Measurements from ENCODE around the gene BCR. TPM values are rescaled to one million over a fixed set of nuclear protein-coding genes. Genes with fewer than 3 reads are reported as not detected.

The BCR gene
- total and polyA plus RNA-seq, 2 donors (not counting 1 experiment from before 2014, with no cell fraction given) = 15.7 to 66.6 TPM

DNA sequence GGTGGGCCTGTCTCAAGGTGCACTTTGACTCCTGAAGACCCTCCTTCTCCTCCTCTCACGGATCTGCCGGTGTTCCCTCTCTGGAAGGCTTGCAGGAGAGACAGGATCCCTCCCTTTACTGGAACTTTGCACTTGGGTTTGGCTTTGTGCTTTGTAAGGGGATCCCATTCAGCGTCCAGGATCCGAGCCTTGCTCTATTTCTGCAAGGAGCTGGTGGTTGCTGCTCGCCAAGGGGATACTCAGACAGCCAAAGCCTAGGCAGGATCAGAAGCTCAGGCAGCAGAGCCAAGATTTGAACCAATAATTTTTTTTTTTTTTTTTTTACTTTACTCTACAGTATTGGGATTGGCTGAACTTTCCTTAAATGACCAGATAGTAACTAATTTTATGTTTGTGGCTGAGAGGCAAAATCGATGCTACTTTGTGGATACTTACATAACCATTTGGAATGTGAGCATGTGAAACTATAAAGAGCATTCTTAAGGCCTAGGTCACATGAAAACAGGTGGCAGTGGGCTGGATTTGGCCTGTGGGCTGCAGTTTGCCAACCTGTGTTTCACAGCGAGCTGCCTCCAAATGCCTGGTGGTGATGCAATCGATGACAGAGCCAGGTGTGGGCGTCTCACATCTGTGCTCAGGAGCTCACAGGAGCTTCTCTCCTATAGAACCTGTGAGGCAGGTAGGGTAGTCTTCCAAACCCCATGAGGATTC lies 25.2 kb downstream of the BCR start:
- Histone ChIP-seq H3K27me3 (ENCODE audit: control insufficient read depth, insufficient read depth, low read length) (no peaks in the 10 kb centered on the region), H3K4me2 (ENCODE audit: extremely low read depth, insufficient read depth, low read length) (no peak overlapping the region), H3K4me1 (ENCODE audit: control insufficient read depth, extremely low read depth, insufficient read depth, low read length) (no peaks in the 10 kb centered on the region), H3K9ac (ENCODE audit: insufficient read depth, low read length) (no peak overlapping the region), H3K36me3 (ENCODE audit: control insufficient read depth, insufficient read depth, low read length) (no peaks in the 10 kb centered on the region), H4K20me1 (ENCODE audit: control insufficient read depth, extremely low read depth, insufficient read depth, low read length) (no peaks in the 10 kb centered on the region), H2AFZ (ENCODE audit: low read length) (no peak overlapping the region), H3K9me3 (ENCODE audit: control insufficient read depth, insufficient read depth, low read depth, low read length) (no peaks in the 10 kb centered on the region), H3K79me2 (ENCODE audit: control insufficient read depth, insufficient read depth, low read length) (peaks cover 2% of the 10 kb centered on the region), H3K27ac (ENCODE audit: insufficient read depth, low read length) (no peak overlapping the region), H3K4me3 (replicated peaks in 1 of 4; ENCODE audit: control extremely low read depth in 1 of 4, insufficient read depth in 1 of 4, low read depth in 3 of 4, low read length in 4 of 4) (no peak overlapping the region)
- TF ChIP-seq, protein P1, sequence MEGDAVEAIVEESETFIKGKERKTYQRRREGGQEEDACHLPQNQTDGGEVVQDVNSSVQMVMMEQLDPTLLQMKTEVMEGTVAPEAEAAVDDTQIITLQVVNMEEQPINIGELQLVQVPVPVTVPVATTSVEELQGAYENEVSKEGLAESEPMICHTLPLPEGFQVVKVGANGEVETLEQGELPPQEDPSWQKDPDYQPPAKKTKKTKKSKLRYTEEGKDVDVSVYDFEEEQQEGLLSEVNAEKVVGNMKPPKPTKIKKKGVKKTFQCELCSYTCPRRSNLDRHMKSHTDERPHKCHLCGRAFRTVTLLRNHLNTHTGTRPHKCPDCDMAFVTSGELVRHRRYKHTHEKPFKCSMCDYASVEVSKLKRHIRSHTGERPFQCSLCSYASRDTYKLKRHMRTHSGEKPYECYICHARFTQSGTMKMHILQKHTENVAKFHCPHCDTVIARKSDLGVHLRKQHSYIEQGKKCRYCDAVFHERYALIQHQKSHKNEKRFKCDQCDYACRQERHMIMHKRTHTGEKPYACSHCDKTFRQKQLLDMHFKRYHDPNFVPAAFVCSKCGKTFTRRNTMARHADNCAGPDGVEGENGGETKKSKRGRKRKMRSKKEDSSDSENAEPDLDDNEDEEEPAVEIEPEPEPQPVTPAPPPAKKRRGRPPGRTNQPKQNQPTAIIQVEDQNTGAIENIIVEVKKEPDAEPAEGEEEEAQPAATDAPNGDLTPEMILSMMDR (conservative IDR thresholded peaks at IDR 0.05 in 1 of 2, IDR thresholded peaks at IDR 0.05 in 1 of 2; ENCODE audit: low read depth in 1 of 2, low read length in 2 of 2) = no peak
- TF ChIP-seq EZH2 (IDR thresholded peaks at IDR 0.05; ENCODE audit: low read length, missing control alignments) = no peak
- DNase-seq (ENCODE audit: low read depth in 2 of 2) = no peak

DNA sequence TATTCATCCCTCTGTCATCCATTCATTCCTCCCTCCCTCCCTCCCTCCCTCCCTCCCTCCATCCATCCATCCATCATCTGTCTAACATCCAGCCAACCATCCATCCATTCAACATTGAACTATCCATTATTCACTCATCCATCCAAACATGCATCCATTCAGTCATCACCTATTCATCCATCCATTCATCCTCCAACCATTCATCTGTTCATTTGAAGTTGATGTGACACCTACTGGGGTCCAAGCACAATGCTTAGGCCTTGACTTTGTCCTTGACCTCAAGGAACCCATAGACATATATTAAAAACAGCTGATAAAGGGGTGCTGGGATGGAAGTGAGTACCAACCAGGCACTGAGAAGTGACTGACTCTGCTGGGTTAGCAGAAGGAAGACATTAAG lies 26.6 kb downstream of the BCR start:
- Histone ChIP-seq H3K79me2 (ENCODE audit: control insufficient read depth, insufficient read depth, low read length) (peaks cover 2% of the 10 kb centered on the region), H3K27me3 (ENCODE audit: control insufficient read depth, insufficient read depth, low read length) (no peaks in the 10 kb centered on the region), H3K4me1 (ENCODE audit: control insufficient read depth, extremely low read depth, insufficient read depth, low read length) (no peaks in the 10 kb centered on the region), H3K9me3 (ENCODE audit: control insufficient read depth, insufficient read depth, low read depth, low read length) (no peaks in the 10 kb centered on the region), H3K9ac (ENCODE audit: insufficient read depth, low read length) (no peak overlapping the region), H3K4me2 (ENCODE audit: extremely low read depth, insufficient read depth, low read length) (no peak overlapping the region), H2AFZ (ENCODE audit: low read length) (no peak overlapping the region), H4K20me1 (ENCODE audit: control insufficient read depth, extremely low read depth, insufficient read depth, low read length) (no peaks in the 10 kb centered on the region), H3K4me3 (replicated peaks in 1 of 4; ENCODE audit: control extremely low read depth in 1 of 4, insufficient read depth in 1 of 4, low read depth in 3 of 4, low read length in 4 of 4) (no peak overlapping the region), H3K27ac (ENCODE audit: insufficient read depth, low read length) (no peak overlapping the region), H3K36me3 (ENCODE audit: control insufficient read depth, insufficient read depth, low read length) (no peaks in the 10 kb centered on the region)
- no peak for DNase-seq (ENCODE audit: low read depth in 2 of 2)
- TF ChIP-seq, protein P1 (conservative IDR thresholded peaks at IDR 0.05 in 1 of 2, IDR thresholded peaks at IDR 0.05 in 1 of 2; ENCODE audit: low read depth in 1 of 2, low read length in 2 of 2) = no peak
- no peak for TF ChIP-seq EZH2 (IDR thresholded peaks at IDR 0.05; ENCODE audit: low read length, missing control alignments)

DNA sequence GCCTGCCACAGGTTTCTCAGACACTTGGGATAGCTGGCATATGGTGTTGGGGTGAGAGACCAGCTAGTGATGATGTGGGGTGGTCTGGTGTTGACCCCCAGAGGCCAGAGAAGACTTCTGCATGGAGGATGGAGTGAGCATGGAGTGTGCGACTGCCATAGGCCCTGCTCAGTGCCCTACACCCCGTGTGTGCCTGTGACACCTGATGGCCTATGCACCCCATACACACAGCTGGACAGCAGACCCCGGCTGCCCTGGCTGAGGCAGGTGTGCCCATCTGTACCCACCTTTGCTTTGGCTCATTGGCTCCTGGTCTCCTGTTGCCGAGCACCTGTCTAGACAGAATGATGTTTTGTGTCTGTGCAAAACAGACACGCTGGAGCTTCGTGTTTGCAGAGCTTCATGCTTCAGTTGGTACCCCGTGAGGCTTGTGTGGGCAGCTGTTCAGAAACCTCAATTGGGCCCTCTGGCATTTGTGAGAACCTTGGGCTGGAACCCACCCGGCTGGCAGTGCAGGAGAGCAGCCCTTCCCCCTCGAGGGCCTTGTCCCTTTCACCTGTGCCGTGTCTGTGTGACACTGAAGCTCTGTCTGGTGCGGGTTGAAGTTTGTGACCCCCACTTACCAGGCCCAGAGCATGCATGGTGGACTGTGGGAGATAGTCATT lies 27.6 kb downstream of the BCR start:
- no peak overlapping the region for H3K27ac ChIP-seq (ENCODE audit: insufficient read depth, low read length)
- H4K20me1 ChIP-seq (ENCODE audit: control insufficient read depth, extremely low read depth, insufficient read depth, low read length) = no peaks in the 10 kb centered on the region
- peaks cover 3% of the 10 kb centered on the region for H3K79me2 ChIP-seq (ENCODE audit: control insufficient read depth, insufficient read depth, low read length)

More for the DNA sequence above, 27.6 kb downstream of the BCR start:
- DNase-seq (ENCODE audit: low read depth in 2 of 2) = no peak
- Histone ChIP-seq H3K4me2 (ENCODE audit: extremely low read depth, insufficient read depth, low read length) (no peak overlapping the region), H3K27me3 (ENCODE audit: control insufficient read depth, insufficient read depth, low read length) (no peaks in the 10 kb centered on the region), H3K9ac (ENCODE audit: insufficient read depth, low read length) (no peak overlapping the region), H3K4me3 (replicated peaks in 1 of 4; ENCODE audit: control extremely low read depth in 1 of 4, insufficient read depth in 1 of 4, low read depth in 3 of 4, low read length in 4 of 4) (no peak overlapping the region), H3K36me3 (ENCODE audit: control insufficient read depth, insufficient read depth, low read length) (no peaks in the 10 kb centered on the region), H2AFZ (ENCODE audit: low read length) (no peak overlapping the region), H3K9me3 (ENCODE audit: control insufficient read depth, insufficient read depth, low read depth, low read length) (no peaks in the 10 kb centered on the region), H3K4me1 (ENCODE audit: control insufficient read depth, extremely low read depth, insufficient read depth, low read length) (no peaks in the 10 kb centered on the region)
- TF ChIP-seq, protein P1 (conservative IDR thresholded peaks at IDR 0.05 in 1 of 2, IDR thresholded peaks at IDR 0.05 in 1 of 2; ENCODE audit: low read depth in 1 of 2, low read length in 2 of 2) = no peak
- no peak for TF ChIP-seq EZH2 (IDR thresholded peaks at IDR 0.05; ENCODE audit: low read length, missing control alignments)
